Measurements from ENCODE around the gene PRSS36.
"Not testable (repeated sequence)": the region's sequence is repeated elsewhere in the genome, so short reads cannot be mapped to it uniquely, and the experiment has no call there.

The PRSS36 gene

GRCh38 chr16:31149894-31150890 lies at the start of gene PRSS36:
PRSS36 (minus strand) TSS chr16:31150066; CDS start chr16:31150035, 31 bp downstream.
- DNase-seq (ENCODE audit: low read depth in 2 of 3, low spot score in 2 of 3), result no peak

- DNase-seq (ENCODE audit: low read depth in 2 of 3, low spot score in 2 of 3), result no peak
Measured at GRCh38 chr16:31199430-31200041, 49.7 kb upstream of the PRSS36 start.

- no peak for DNase-seq (ENCODE audit: low read depth in 2 of 3, low spot score in 2 of 3)
Measured at GRCh38 chr16:31198207-31198882, 48.5 kb upstream of the PRSS36 start.

GRCh38 chr16:31196324-31197088 lies 46.6 kb upstream of the PRSS36 start:
- DNase-seq (ENCODE audit: low read depth in 2 of 3, low spot score in 2 of 3), result no peak

GRCh38 chr16:31195861-31196260 lies 46.0 kb upstream of the PRSS36 start:
- not testable (repeated sequence) for DNase-seq (ENCODE audit: low read depth in 2 of 3, low spot score in 2 of 3)

- no peak for DNase-seq (ENCODE audit: low read depth in 2 of 3, low spot score in 2 of 3)
Measured at GRCh38 chr16:31194898-31195297, 45.0 kb upstream of the PRSS36 start.

GRCh38 chr16:31193874-31194273 lies 44.0 kb upstream of the PRSS36 start:
- DNase-seq (ENCODE audit: low read depth in 2 of 3, low spot score in 2 of 3), result no peak

- DNase-seq (ENCODE audit: low read depth in 2 of 3, low spot score in 2 of 3), result no peak
Measured at GRCh38 chr16:31192856-31193642, 43.2 kb upstream of the PRSS36 start.

- no peak for DNase-seq (ENCODE audit: low read depth in 2 of 3, low spot score in 2 of 3)
Measured at GRCh38 chr16:31191697-31192428, 42.0 kb upstream of the PRSS36 start.

GRCh38 chr16:31190818-31191444 lies 41.1 kb upstream of the PRSS36 start:
- no peak for DNase-seq (ENCODE audit: low read depth in 2 of 3, low spot score in 2 of 3)

GRCh38 chr16:31190061-31190460 lies 40.2 kb upstream of the PRSS36 start:
- no peak for DNase-seq (ENCODE audit: low read depth in 2 of 3, low spot score in 2 of 3)

- no peak for DNase-seq (ENCODE audit: low read depth in 2 of 3, low spot score in 2 of 3)
Measured at GRCh38 chr16:31189412-31189778, 39.5 kb upstream of the PRSS36 start.

GRCh38 chr16:31188450-31189411 lies 38.9 kb upstream of the PRSS36 start:
- DNase-seq (ENCODE audit: low read depth in 2 of 3, low spot score in 2 of 3), result no peak

GRCh38 chr16:31187808-31188189 lies 37.9 kb upstream of the PRSS36 start:
- no peak for DNase-seq (ENCODE audit: low read depth in 2 of 3, low spot score in 2 of 3)

- no peak for DNase-seq (ENCODE audit: low read depth in 2 of 3, low spot score in 2 of 3)
Measured at GRCh38 chr16:31186930-31187807, 37.3 kb upstream of the PRSS36 start.

GRCh38 chr16:31186176-31186575 lies 36.3 kb upstream of the PRSS36 start:
- no peak for DNase-seq (ENCODE audit: low read depth in 2 of 3, low spot score in 2 of 3)

GRCh38 chr16:31185339-31185738 lies 35.5 kb upstream of the PRSS36 start:
- DNase-seq (ENCODE audit: low read depth in 2 of 3, low spot score in 2 of 3), result no peak

All from activated CD8-positive, alpha-beta memory T cell treated with anti-CD3 and anti-CD28 coated beads for 48 hours (primary cell).